NCI-H2081 treated with DMSO at 0.1 percent for 48 hours (cell line): ENCODE results near the gene TRPM1.

Experiments
- DNase-seq: peaks from one replicate; lab custom pipeline; 2025; lab: John Stamatoyannopoulos, UW

TRPM1 gene

GRCh38 chr15:31020542-31020941 lies 81.0 kb downstream of the TRPM1 start:
- no peak for DNase-seq

- DNase-seq: no peak
These were observed 81.5 kb downstream of the TRPM1 start for GRCh38 chr15:31019986-31020385.

GRCh38 chr15:31017311-31017710 lies 84.2 kb downstream of the TRPM1 start:
- no peak for DNase-seq

GRCh38 chr15:31016446-31016915 lies 85.0 kb downstream of the TRPM1 start:
- no peak for DNase-seq

GRCh38 chr15:31014608-31014925 lies 87.0 kb downstream of the TRPM1 start:
- DNase-seq: no peak

GRCh38 chr15:31013863-31014607 lies 87.5 kb downstream of the TRPM1 start:
- no peak for DNase-seq

- no peak for DNase-seq
These were observed 89.1 kb downstream of the TRPM1 start for GRCh38 chr15:31012455-31012854.

GRCh38 chr15:31010036-31010435 lies 91.5 kb downstream of the TRPM1 start:
- no peak for DNase-seq

GRCh38 chr15:31005660-31006059 lies 95.9 kb downstream of the TRPM1 start:
- no peak for DNase-seq

GRCh38 chr15:31004220-31004733 lies 97.2 kb downstream of the TRPM1 start:
- DNase-seq: no peak

- no peak for DNase-seq
These were observed 99.8 kb downstream of the TRPM1 start for GRCh38 chr15:31001702-31002101.

- no peak for DNase-seq
These were observed 101.8 kb downstream of the TRPM1 start for GRCh38 chr15:30999729-31000128.

GRCh38 chr15:30997270-30997669 lies 104.3 kb downstream of the TRPM1 start:
- DNase-seq: no peak

GRCh38 chr15:30992249-30992864 lies 109.2 kb downstream of the TRPM1 start:
- DNase-seq: no peak

GRCh38 chr15:30991255-30992235 lies 110.0 kb downstream of the TRPM1 start, which contains the start of gene MTMR10:
Gene MTMR10, minus strand, starts transcription at chr15:30991628. Its CDS starts 122 bp downstream, at chr15:30991506.
- no peak for DNase-seq

- DNase-seq: no peak
These were observed 110.9 kb downstream of the TRPM1 start for GRCh38 chr15:30990446-30991254.

- no peak for DNase-seq
These were observed 111.5 kb downstream of the TRPM1 start for GRCh38 chr15:30990036-30990435.

GRCh38 chr15:30985081-30985531 lies 116.4 kb downstream of the TRPM1 start:
- no peak for DNase-seq

- no peak for DNase-seq
These were observed 117.0 kb downstream of the TRPM1 start for GRCh38 chr15:30984542-30984941.

- DNase-seq: no peak
These were observed 117.4 kb downstream of the TRPM1 start for GRCh38 chr15:30984118-30984517.

GRCh38 chr15:30979457-30979856 lies 122.1 kb downstream of the TRPM1 start:
- no peak for DNase-seq
